GM23248 (cell line): ENCODE measurements around the gene KRTAP10-3. TPM values are rescaled to one million over a fixed set of nuclear protein-coding genes. Genes with fewer than 3 reads are reported as not detected.

Experiments
- DNase-seq: peaks from one replicate; pipeline ENCODE4 v3.0.0-alpha.2; 2015
- H2AFZ ChIP-seq: fragments of 200-600 bp; sonication (generic); 2 replicates; pipeline ENCODE4 v1.6.1; 2016; ENCODE audit warnings: antibody characterized with exemption
- H3F3A ChIP-seq: fragments of 200-600 bp; sonication (generic); 2 replicates; pipeline ENCODE4 v1.6.1; 2016; ENCODE audit warnings: mild to moderate bottlenecking, antibody characterized with exemption, mixed run types; ENCODE audit not compliant: insufficient read depth
- H3K27ac ChIP-seq: fragments of 200-600 bp; sonication (generic); 2 replicates; pipeline ENCODE4 v1.5.1; 2016; ENCODE audit warnings: mild to moderate bottlenecking
- H3K27me3 ChIP-seq: fragments of 200-600 bp; sonication (generic); replicated peaks from 2 replicates; pipeline ENCODE4 v1.6.1; 2016; ENCODE audit warnings: mild to moderate bottlenecking; ENCODE audit not compliant: insufficient read depth
- H3K36me3 ChIP-seq: fragments of 200-600 bp; sonication (generic); 2 replicates; pipeline ENCODE4 v1.6.1; 2016; ENCODE audit warnings: low read depth, mild to moderate bottlenecking
- H3K4me1 ChIP-seq: fragments of 200-600 bp; sonication (generic); 2 replicates; pipeline ENCODE4 v1.6.1; 2016; ENCODE audit warnings: mild to moderate bottlenecking; ENCODE audit not compliant: insufficient read depth
- H3K4me2 ChIP-seq: fragments of 200-600 bp; sonication (generic); one replicate; pipeline ENCODE4 v1.6.1; 2016; ENCODE audit warnings: mild to moderate bottlenecking; ENCODE audit not compliant: unreplicated experiment
- H3K4me3 ChIP-seq: fragments of 200-600 bp; sonication (generic); 2 replicates; pipeline ENCODE4 v1.5.1; 2016; ENCODE audit warnings: mild to moderate bottlenecking
- H3K79me2 ChIP-seq: fragments of 200-600 bp; sonication (generic); 2 replicates; pipeline ENCODE4 v1.6.1; 2016; ENCODE audit warnings: mild to moderate bottlenecking; ENCODE audit not compliant: insufficient read depth
- H3K9ac ChIP-seq: fragments of 200-600 bp; sonication (generic); 2 replicates; pipeline ENCODE4 v1.6.1; 2016; ENCODE audit warnings: mild to moderate bottlenecking
- H3K9me2 ChIP-seq: fragments of 200-600 bp; sonication (generic); 2 replicates; pipeline ENCODE4 v1.6.1; 2016; ENCODE audit warnings: mixed run types, mild to moderate bottlenecking, moderate library complexity; ENCODE audit not compliant: insufficient read depth
- H3K9me3 ChIP-seq: fragments of 200-600 bp; sonication (generic); one replicate; pipeline ENCODE4 v1.6.1; 2017; ENCODE audit warnings: low read depth
- H4K20me1 ChIP-seq: fragments of 200-600 bp; sonication (generic); 2 replicates; pipeline ENCODE4 v1.6.0; 2016; ENCODE audit not compliant: insufficient read depth
- EZH2 ChIP-seq: fragments of 200-600 bp; sonication (generic); IDR thresholded peaks from 2 replicates; pipeline ENCODE4 v1.6.1; 2018; ENCODE audit warnings: antibody characterized with exemption, mild to moderate bottlenecking; ENCODE audit not compliant: insufficient read depth, poor library complexity, severe bottlenecking
- EZH2phosphoT487 ChIP-seq: fragments of 200-600 bp; sonication (generic); IDR thresholded peaks from 2 replicates; pipeline ENCODE4 v1.6.1; 2018; ENCODE audit warnings: antibody characterized with exemption, moderate library complexity, mild to moderate bottlenecking, low read depth; ENCODE audit not compliant: insufficient read depth
- WGBS, 2 experiments: methylation state at CpG; one replicate each; pipeline ENCODE4 v1.1.6; 2015 to 2017; ENCODE audit warnings: low lambda C conversion rate in 2 of 2, low coverage in 1 of 2; ENCODE audit errors: missing lambda C conversion rate in 2 of 2; 5-methylcytosine and 5-hydroxymethylcytosine counted together
- in situ Hi-C: fragments of 300-500 bp; cut with MboI; formaldehyde crosslinking; loops from 2 replicates; pipeline ENCODE4 v1.15.0; 2020
- polyA plus RNA-seq: library from polyadenylated mRNA; unstranded; fragments of >200 nt; fragmentation: Nextera tagmentation; extraction: Ambion mirVana; gene quantifications from 2 replicates; pipeline ENCODE4 v1.2.1, GENCODE V29; 2016
- total RNA-seq: library from RNA; depleted of rRNA; stranded (reverse); fragments of >200 nt; shearing (Covaris generic); gene quantifications from 2 replicates; pipeline ENCODE4 v1.2.3, GENCODE V29; 2014

The KRTAP10-3 gene
- total and polyA plus RNA-seq, 2 experiments from 2014 or later: not detected

- Histone ChIP-seq H3K4me1 (no peaks in the 10 kb centered on the region), H3K27me3 (peaks cover 5% of the 10 kb centered on the region), H3K4me3 (no peak overlapping the region), H2AFZ (no peak overlapping the region), H3K4me2 (no peak overlapping the region), H3K27ac (no peak overlapping the region), H3K79me2 (no peaks in the 10 kb centered on the region), H3F3A (no peaks in the 10 kb centered on the region), H3K9ac (no peak overlapping the region), H3K9me3 (no peaks in the 10 kb centered on the region), H3K36me3 (no peaks in the 10 kb centered on the region), H3K9me2 (no peaks in the 10 kb centered on the region), H4K20me1 (no peaks in the 10 kb centered on the region)
- DNase-seq: no peak
- 62 to 64% methylated on average over 38 to 39 of the region's 40 CpGs for WGBS, 2 experiments
- in situ Hi-C loops: no loop called here
- no peak for TF ChIP-seq EZH2
- no peak for TF ChIP-seq EZH2phosphoT487
Observed at GRCh38 chr21:44571844-44572782, 13.5 kb upstream of the KRTAP10-3 start.

- Histone ChIP-seq H2AFZ (no peak overlapping the region), H3K9me3 (no peaks in the 10 kb centered on the region), H3K27ac (no peak overlapping the region), H3K79me2 (no peaks in the 10 kb centered on the region), H3K4me2 (no peak overlapping the region), H3K4me1 (no peaks in the 10 kb centered on the region), H3K36me3 (no peaks in the 10 kb centered on the region), H3K4me3 (no peak overlapping the region), H3K9me2 (no peaks in the 10 kb centered on the region), H3K9ac (no peak overlapping the region), H3K27me3 (peaks cover 13% of the 10 kb centered on the region; the same call in 1 of the 2 replicates), H4K20me1 (no peaks in the 10 kb centered on the region), H3F3A (no peaks in the 10 kb centered on the region)
- WGBS, 2 experiments: 21 to 26% methylated on average over 4 of the region's 4 CpGs
- TF ChIP-seq EZH2 (no peak), EZH2phosphoT487 (no peak)
- in situ Hi-C loops: no loop called here
- DNase-seq: no peak
Observed at GRCh38 chr21:44571296-44571695, 12.7 kb upstream of the KRTAP10-3 start.

- no peaks in the 10 kb centered on the region for H3K79me2 ChIP-seq
- no peaks in the 10 kb centered on the region for H3K4me1 ChIP-seq
- H3K27ac ChIP-seq: no peak overlapping the region
- WGBS, 2 experiments: 39 to 44% methylated on average over 11 to 12 of the region's 12 CpGs
- no peak for TF ChIP-seq EZH2phosphoT487
- no peak for TF ChIP-seq EZH2
- H3K4me2 ChIP-seq: no peak overlapping the region
- H3K4me3 ChIP-seq: no peak overlapping the region
- H3K9ac ChIP-seq: no peak overlapping the region
- H3K36me3 ChIP-seq: no peaks in the 10 kb centered on the region
- no peaks in the 10 kb centered on the region for H3K9me2 ChIP-seq
- in situ Hi-C loops: no loop called here
- no peak for DNase-seq
- no peaks in the 10 kb centered on the region for H3F3A ChIP-seq
- H3K9me3 ChIP-seq: no peaks in the 10 kb centered on the region
- no peaks in the 10 kb centered on the region for H4K20me1 ChIP-seq
- H2AFZ ChIP-seq: no peak overlapping the region
- peaks cover 14% of the 10 kb centered on the region; the same call in 1 of the 2 replicates for H3K27me3 ChIP-seq
Observed at GRCh38 chr21:44569861-44570517, 11.4 kb upstream of the KRTAP10-3 start.

- no peak overlapping the region for H3K9ac ChIP-seq
- no peak overlapping the region for H2AFZ ChIP-seq
- H3K4me1 ChIP-seq: no peaks in the 10 kb centered on the region
- TF ChIP-seq EZH2 (no peak), EZH2phosphoT487 (no peak)
- 48 to 49% methylated on average over 26 to 27 of the region's 27 CpGs for WGBS, 2 experiments
- DNase-seq: no peak
- no peaks in the 10 kb centered on the region for H4K20me1 ChIP-seq
- H3F3A ChIP-seq: no peaks in the 10 kb centered on the region
- H3K27ac ChIP-seq: no peak overlapping the region
- no peak overlapping the region for H3K4me3 ChIP-seq
- H3K27me3 ChIP-seq: peaks cover 14% of the 10 kb centered on the region; the same call in 1 of the 2 replicates
- no peaks in the 10 kb centered on the region for H3K9me3 ChIP-seq
- H3K4me2 ChIP-seq: no peak overlapping the region
- no peaks in the 10 kb centered on the region for H3K9me2 ChIP-seq
- no peaks in the 10 kb centered on the region for H3K79me2 ChIP-seq
- in situ Hi-C loops: no loop called here
- H3K36me3 ChIP-seq: no peaks in the 10 kb centered on the region
Observed at GRCh38 chr21:44568667-44569556, 10.3 kb upstream of the KRTAP10-3 start.
